Mesodermal cell (in vitro differentiated cells): ENCODE measurements around the gene TMEM164.
"Not testable (repeated sequence)": the region's sequence is repeated elsewhere in the genome, so short reads cannot be mapped to it uniquely, and the experiment has no call there.

Experiments
- H3K27ac ChIP-seq: 2 replicates; pipeline ENCODE4 v1.7.0; 2013; ENCODE audit warnings: mild to moderate bottlenecking, low read depth, low read length, moderate library complexity; ENCODE audit not compliant: severe bottlenecking
- H3K36me3 ChIP-seq: 2 replicates; pipeline ENCODE4 v1.7.1; 2013; ENCODE audit warnings: mild to moderate bottlenecking, low read length, moderate library complexity; ENCODE audit not compliant: control insufficient read depth, insufficient read depth
- H3K4me1 ChIP-seq: one replicate; pipeline ENCODE4 v1.7.1; 2013; ENCODE audit warnings: mild to moderate bottlenecking, low read length; ENCODE audit not compliant: insufficient read depth, control insufficient read depth, poor library complexity, severe bottlenecking
- H3K4me3 ChIP-seq: 2 replicates; pipeline ENCODE4 v1.7.0; 2013; ENCODE audit warnings: low read length, control low read depth, mild to moderate bottlenecking; ENCODE audit not compliant: insufficient read depth, poor library complexity, severe bottlenecking; ENCODE audit errors: extremely low read depth
- H3K9me3 ChIP-seq: 2 replicates; pipeline ENCODE4 v1.7.1; 2013; ENCODE audit warnings: mild to moderate bottlenecking, low read length, moderate library complexity; ENCODE audit not compliant: control insufficient read depth
- WGBS, 2 experiments: methylation state at CpG; one replicate each; pipeline ENCODE4 v1.1.5; 2013; ENCODE audit warnings: missing lambda C conversion rate in 2 of 2; ENCODE audit not compliant: insufficient coverage in 2 of 2; 5-methylcytosine and 5-hydroxymethylcytosine counted together

TMEM164 gene

DNA sequence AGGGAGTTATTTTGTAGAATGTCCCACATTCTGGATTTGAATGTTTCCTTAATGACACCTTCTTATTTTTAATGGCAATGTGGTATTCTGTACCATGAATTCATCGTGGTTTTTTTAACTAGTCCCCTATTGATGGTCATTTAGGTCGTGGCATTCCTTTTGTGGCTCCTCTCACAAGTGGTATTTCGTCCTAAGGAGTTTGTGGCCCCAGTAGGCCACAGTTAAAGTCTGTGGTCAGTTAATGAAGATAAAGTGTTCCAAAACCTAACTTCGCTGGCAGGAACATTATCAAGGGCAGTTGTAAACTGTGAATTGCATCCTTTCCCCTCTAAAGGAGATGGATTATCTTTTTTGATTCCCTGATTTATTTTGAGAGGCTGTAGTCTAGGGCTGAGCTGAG, 133.2 kb downstream of the TMEM164 start:
- H3K4me3 ChIP-seq: no peak overlapping the region
- 92 to 100% methylated on average over 2 of the region's 4 CpGs for WGBS, 2 experiments
- no peak overlapping the region for H3K27ac ChIP-seq
- no peaks in the 10 kb centered on the region for H3K9me3 ChIP-seq
- H3K4me1 ChIP-seq: no peaks in the 10 kb centered on the region
- peaks cover 5% of the 10 kb centered on the region for H3K36me3 ChIP-seq

DNA sequence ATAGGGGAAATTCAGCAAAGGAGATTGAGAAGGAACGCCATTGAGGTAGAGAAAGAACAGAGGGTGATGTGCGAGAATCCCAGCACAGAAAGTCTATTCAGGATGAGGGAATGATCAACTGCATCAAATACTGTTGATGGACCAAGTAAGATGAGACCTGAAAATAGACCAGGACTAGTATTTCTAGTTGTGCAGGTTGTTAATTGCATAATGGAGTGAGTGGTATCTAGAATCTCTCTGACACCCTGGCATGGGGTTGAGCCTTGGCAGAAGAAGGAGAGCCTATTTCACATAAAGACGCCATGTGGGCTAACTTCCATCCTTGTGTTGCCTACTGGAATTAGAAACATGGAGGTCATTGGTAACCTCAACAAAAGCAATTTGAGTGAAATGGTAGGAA, 135.6 kb downstream of the TMEM164 start:
- Histone ChIP-seq H3K9me3 (no peaks in the 10 kb centered on the region), H3K4me1 (no peaks in the 10 kb centered on the region), H3K4me3 (no peak overlapping the region), H3K27ac (no peak overlapping the region), H3K36me3 (peaks cover 3% of the 10 kb centered on the region)
- WGBS, 2 experiments: 94 to 96% methylated on average over 3 of the region's 3 CpGs

DNA sequence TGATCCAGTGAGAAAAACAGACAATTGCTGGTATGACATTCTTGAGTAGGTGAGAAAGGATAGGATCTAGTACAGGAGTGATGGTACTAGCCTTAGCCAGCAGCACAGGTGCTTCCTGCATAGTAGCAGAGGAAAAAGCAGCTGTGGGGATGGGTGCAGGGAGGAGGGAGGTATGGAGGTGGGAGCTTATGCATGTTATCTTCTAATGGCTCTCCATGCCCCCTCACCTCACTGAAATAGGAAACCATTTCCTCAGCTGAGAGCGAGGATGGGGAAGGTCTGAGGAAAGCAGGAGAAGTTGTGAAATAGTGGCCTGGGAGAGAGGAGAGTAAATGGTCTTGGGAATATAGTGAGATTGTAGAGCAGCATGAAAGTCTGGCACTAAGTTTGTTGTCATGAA, 136.3 kb downstream of the TMEM164 start:
- Histone ChIP-seq H3K9me3 (no peaks in the 10 kb centered on the region), H3K4me1 (no peaks in the 10 kb centered on the region), H3K36me3 (no peaks in the 10 kb centered on the region), H3K27ac (no peak overlapping the region), H3K4me3 (no peak overlapping the region)
- WGBS, 2 experiments: no CpG with 5 or more reads among the region's 1 CpG

DNA sequence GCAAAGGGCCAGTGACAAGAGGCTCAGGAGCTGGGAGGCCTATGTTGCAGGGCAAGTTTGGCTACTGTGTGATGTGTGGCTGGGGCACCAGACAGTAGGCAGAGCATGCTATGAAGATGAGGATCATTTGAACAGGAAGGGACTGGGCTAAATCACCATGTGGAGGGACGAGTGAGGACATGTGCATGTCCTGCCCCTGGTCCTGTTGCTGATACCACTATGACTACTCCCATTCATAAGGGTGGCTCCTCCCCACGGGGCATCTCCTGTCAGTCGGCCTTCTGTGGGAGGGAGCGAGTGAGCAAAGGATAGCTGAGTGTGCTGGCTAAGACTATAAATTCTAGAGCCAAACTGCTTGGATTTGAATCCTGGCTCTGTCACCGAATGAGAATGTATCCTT, 139.2 kb downstream of the TMEM164 start:
- Histone ChIP-seq H3K4me3 (no peak overlapping the region), H3K36me3 (peaks cover 3% of the 10 kb centered on the region), H3K27ac (no peak overlapping the region), H3K9me3 (no peaks in the 10 kb centered on the region), H3K4me1 (peaks cover 4% of the 10 kb centered on the region)
- WGBS, 2 experiments: 100% methylated on average over 1 of the region's 5 CpGs; no CpG with 5 or more reads in 1 of the 2 experiments

DNA sequence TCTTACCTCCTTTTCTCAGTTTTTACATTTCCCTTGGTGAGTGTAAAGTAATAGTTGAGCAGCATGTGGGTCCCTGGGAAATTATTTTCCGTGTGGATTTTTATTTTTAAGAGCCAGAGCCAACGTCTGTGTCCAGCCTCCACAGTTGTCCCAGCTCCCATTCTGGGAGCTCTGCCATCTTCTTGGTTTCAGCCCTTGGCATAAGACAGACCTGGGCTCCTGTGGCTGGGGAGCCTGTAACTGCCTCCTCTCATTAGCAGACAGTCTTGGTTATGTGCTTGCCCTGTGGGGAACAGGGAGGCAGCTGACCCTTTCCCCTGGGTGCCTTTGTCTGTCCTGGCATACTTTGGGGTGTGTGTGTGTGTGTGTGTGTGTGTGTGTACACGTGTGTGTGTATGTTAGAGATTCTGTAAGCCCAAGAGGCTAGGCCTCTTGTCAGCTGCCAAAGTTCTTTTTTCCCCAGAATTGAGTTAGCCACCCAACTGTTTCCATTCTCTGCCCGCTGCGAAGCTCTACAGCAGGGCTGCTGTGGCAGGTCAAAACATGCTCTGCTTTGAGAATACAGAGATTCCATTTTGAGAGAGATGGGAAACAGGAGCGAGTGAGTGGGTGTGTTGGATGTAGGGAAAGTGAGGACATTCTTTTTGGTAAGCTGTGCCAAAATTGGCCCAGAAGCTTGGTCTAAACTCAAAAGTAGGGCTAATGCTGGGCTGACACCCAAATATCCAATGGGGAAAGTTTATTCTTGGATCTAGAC, 140.7 kb downstream of the TMEM164 start:
- Histone ChIP-seq H3K9me3 (no peaks in the 10 kb centered on the region), H3K27ac (no peak overlapping the region), H3K4me1 (peaks cover 4% of the 10 kb centered on the region), H3K4me3 (no peak overlapping the region), H3K36me3 (peaks cover 3% of the 10 kb centered on the region)
- WGBS, 2 experiments: 80 to 96% methylated on average over 1 to 5 of the region's 6 CpGs

DNA sequence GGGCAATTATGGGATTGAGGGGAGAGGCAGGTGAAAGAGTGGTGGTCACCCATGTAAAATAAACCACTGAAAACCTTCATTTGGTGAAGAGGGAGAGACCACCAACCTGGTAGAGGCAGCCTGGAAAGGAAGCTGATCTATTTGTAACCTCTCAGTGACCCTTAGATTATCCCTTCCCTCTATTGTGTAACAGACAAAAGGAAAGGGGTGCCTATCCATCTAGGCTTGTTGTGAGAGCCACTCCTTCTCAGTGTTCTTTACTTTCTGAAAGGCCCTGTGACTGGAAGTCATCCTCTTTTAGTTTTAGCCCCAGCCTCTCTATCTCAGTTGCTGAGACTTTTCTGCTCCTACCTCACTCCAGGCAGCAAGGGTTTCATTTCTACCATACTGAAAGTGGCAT, 142.4 kb downstream of the TMEM164 start:
- H3K4me3 ChIP-seq: no peak overlapping the region
- H3K4me1 ChIP-seq: peaks cover 4% of the 10 kb centered on the region
- peaks cover 9% of the 10 kb centered on the region for H3K36me3 ChIP-seq
- H3K9me3 ChIP-seq: no peaks in the 10 kb centered on the region
- no peak overlapping the region for H3K27ac ChIP-seq

DNA sequence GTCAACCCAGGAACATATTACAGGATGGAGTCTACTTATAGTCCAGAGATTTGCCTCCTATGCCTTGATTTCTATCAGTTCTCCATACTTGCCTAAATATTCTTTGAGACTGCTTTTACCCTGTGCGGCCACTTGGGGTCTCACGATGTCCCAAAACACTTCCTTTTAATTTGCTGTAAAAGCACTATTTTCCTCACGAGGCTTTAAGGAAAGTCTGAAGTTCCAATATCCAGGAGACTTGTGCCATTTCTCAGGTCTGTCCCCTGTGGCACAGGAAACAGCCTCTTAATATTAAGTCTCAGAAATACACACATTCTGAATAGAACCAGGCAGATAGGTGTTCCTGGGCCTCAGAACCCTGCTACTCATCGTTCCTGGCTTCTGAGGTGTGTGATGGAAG, 142.9 kb downstream of the TMEM164 start:
- peaks cover 9% of the 10 kb centered on the region for H3K36me3 ChIP-seq
- peaks cover 4% of the 10 kb centered on the region for H3K4me1 ChIP-seq
- no CpG with 5 or more reads among the region's 4 CpGs for WGBS, 2 experiments

DNA sequence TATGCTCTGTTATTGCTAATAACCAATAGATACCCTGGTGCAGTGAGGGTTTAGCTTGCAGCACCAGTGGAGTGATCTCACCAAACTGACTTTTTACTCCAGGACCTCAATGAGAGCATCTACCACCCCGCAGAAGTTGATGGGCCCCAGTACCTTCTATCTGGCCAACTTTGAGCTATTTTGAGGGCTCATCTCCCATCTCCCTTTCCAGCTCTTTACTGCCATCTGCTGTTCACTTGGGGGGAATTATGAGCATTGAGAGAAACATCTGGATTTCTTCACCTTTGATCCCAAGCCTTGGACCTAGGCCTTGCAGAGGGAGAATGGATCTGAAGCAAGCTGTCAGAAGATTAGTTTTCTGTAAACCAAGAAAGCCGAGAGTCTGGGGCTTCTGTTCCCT, 143.6 kb downstream of the TMEM164 start:
- Histone ChIP-seq H3K4me1 (peaks cover 4% of the 10 kb centered on the region), H3K36me3 (peaks cover 9% of the 10 kb centered on the region), H3K9me3 (no peaks in the 10 kb centered on the region), H3K27ac (no peak overlapping the region), H3K4me3 (no peak overlapping the region)
- WGBS, 2 experiments: no CpG with 5 or more reads among the region's 2 CpGs

More for the DNA sequence above, 142.9 kb downstream of the TMEM164 start:
- Histone ChIP-seq H3K9me3 (no peaks in the 10 kb centered on the region), H3K4me3 (no peak overlapping the region), H3K27ac (no peak overlapping the region)

DNA sequence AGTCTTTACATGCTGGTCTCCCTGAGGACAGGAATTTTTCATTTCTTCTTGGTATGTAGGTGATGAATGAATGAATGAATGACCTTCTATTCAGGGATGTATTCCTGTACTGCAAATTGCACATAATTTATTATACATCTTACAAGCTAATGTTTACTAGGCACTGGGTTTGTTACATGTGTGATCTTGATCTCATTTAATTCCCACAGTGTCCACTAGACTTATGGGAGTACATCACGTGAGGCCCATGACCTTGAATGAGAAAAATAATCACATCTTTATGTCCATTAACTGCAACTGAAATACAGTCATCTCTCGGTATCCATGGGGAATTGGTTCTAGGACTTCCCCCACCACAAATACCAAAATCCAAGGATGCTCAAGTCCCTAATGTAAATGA, 150.3 kb downstream of the TMEM164 start:
- WGBS, 2 experiments: 100% methylated on average over 1 of the region's 2 CpGs; no CpG with 5 or more reads in 1 of the 2 experiments
- no peak overlapping the region for H3K27ac ChIP-seq
- H3K9me3 ChIP-seq: no peaks in the 10 kb centered on the region

DNA sequence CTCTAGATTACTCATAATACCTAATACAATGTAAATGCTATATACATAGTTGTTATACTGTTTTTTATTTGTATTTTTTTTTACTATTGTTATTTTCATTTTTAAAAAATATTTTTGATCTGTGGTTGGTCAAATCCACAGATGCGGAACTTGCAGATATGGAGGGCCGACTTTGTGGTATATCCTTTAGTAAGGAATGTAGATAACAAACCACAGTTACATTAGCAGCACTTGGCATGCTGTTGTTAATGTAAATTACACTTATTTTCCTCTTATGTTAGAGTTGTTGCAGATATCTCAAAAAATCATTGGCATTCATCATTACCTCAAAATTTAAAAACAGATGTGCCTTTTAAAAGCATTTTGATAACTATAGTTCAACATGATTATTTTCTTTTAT, 151.0 kb downstream of the TMEM164 start:
- Histone ChIP-seq H3K9me3 (no peaks in the 10 kb centered on the region), H3K4me3 (no peak overlapping the region), H3K27ac (no peak overlapping the region), H3K36me3 (peaks cover 10% of the 10 kb centered on the region), H3K4me1 (no peaks in the 10 kb centered on the region)
- WGBS, 2 experiments: no CpG with 5 or more reads among the region's 2 CpGs

More for the DNA sequence above, 150.3 kb downstream of the TMEM164 start:
- Histone ChIP-seq H3K36me3 (peaks cover 10% of the 10 kb centered on the region), H3K4me3 (no peak overlapping the region), H3K4me1 (no peaks in the 10 kb centered on the region)

DNA sequence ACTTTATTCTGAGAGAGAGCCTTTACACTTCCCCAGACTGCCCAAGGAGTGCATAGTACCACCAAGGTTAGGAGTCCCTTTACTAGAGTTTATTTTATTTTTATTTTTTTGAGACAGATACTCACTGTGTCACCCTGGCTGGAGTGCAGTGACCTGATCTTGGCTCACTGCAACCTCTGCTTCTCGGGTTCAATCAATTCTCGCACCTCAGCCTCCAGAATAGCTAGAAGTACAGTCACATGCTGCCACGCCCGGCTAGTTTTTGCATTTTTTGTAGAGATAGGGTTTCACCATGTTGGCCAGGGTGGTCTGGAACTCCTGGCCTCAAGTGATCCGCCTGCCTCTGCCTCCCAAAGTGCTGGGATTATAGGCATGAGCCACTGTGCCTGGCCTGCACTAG, 151.4 kb downstream of the TMEM164 start:
- not testable (repeated sequence) for H3K4me1 ChIP-seq, H3K4me3 ChIP-seq, H3K36me3 ChIP-seq, H3K9me3 ChIP-seq, H3K27ac ChIP-seq
- WGBS, 2 experiments: 100% methylated on average over 1 to 3 of the region's 5 CpGs
